Ascending aorta (tissue), 2 donors: ENCODE results near the gene MOB3B. TPM values are rescaled to one million over a fixed set of nuclear protein-coding genes. Genes with fewer than 3 reads are reported as not detected.

ENCODE experiments used
- DNase-seq, 2 donors: peaks; one replicate each; pipeline ENCODE4 v3.0.0-alpha.2; 2019; ENCODE audit warnings: low spot score in 2 of 2
- H3K27ac ChIP-seq, 2 donors: fragments of 200-600 bp; sonication (generic); one replicate each; pipeline ENCODE4 v1.5.1; 2016 to 2017; ENCODE audit warnings: mild to moderate bottlenecking in 1 of 2
- H3K27me3 ChIP-seq: fragments of 200-600 bp; sonication (generic); one replicate; pipeline ENCODE4 v1.5.1; 2017
- H3K36me3 ChIP-seq, 2 donors: fragments of 200-600 bp; sonication (generic); one replicate each; pipeline ENCODE4 v1.5.1; 2016
- H3K4me1 ChIP-seq, 2 donors: fragments of 200-600 bp; sonication (generic); one replicate each; pipeline ENCODE4 v1.5.1; 2016 to 2017; ENCODE audit warnings: mild to moderate bottlenecking in 1 of 2
- H3K4me3 ChIP-seq, 2 donors: fragments of 200-600 bp; sonication (generic); one replicate each; pipeline ENCODE4 v1.5.1; 2016 to 2017; ENCODE audit warnings: mild to moderate bottlenecking in 1 of 2
- H3K9me3 ChIP-seq, 2 donors: fragments of 200-600 bp; sonication (generic); one replicate each; pipeline ENCODE4 v1.5.1; 2016
- CTCF ChIP-seq, 3 experiments: fragments of 200-600 bp in 2 of 3; fragments of 450-650 bp in 1 of 3; sonication (generic) in 2 of 3; IDR thresholded peaks; one replicate each; pipeline ENCODE4 v1.5.1; 2016 to 2019; ENCODE audit warnings: antibody characterized with exemption in 3 of 3, mild to moderate bottlenecking in 1 of 3, moderate library complexity in 1 of 3
- intact Hi-C: fragments of 100-400 bp; cut with DNase I; formaldehyde crosslinking; loops from one replicate; pipeline ENCODE4 v1.15.1; 2023
- total RNA-seq: library from RNA; depleted of rRNA; stranded (reverse); fragments of >200 nt; gene quantifications from one replicate; pipeline ENCODE4 v1.1.0, GENCODE V29; 2016

The MOB3B gene
- total RNA-seq, 1 donor from 2014 or later = 2.4 TPM

- DNase-seq = no peak
- Histone ChIP-seq H3K4me3 (no peak overlapping the region), H3K4me1 (peaks cover 0 to 3% of the 10 kb centered on the region in 2 donors), H3K9me3 (no peaks in the 10 kb centered on the region), H3K27me3 (no peaks in the 10 kb centered on the region), H3K36me3 (no peaks in the 10 kb centered on the region), H3K27ac (no peak overlapping the region)
- TF ChIP-seq CTCF (IDR thresholded peaks at IDR 0.05) = no peak
- intact Hi-C loops = no loop called here
These were observed 82.5 kb downstream of the MOB3B start for GRCh38 chr9:27447031-27447683.

- no peak for TF ChIP-seq CTCF (IDR thresholded peaks at IDR 0.05)
- Histone ChIP-seq H3K27ac (no peak overlapping the region), H3K36me3 (no peaks in the 10 kb centered on the region), H3K4me1 (no peaks in the 10 kb centered on the region), H3K4me3 (no peak overlapping the region), H3K9me3 (no peaks in the 10 kb centered on the region), H3K27me3 (no peaks in the 10 kb centered on the region)
- intact Hi-C loops = no loop called here
- no peak for DNase-seq
These were observed 83.9 kb downstream of the MOB3B start for GRCh38 chr9:27445688-27446087.

GRCh38 chr9:27445057-27445595 is 84.5 kb downstream of the MOB3B start:
- Histone ChIP-seq H3K9me3 (no peaks in the 10 kb centered on the region), H3K4me1 (no peaks in the 10 kb centered on the region), H3K4me3 (no peak overlapping the region), H3K27me3 (no peaks in the 10 kb centered on the region), H3K27ac (no peak overlapping the region), H3K36me3 (no peaks in the 10 kb centered on the region)
- intact Hi-C loops = no loop called here
- no peak for DNase-seq
- TF ChIP-seq CTCF (IDR thresholded peaks at IDR 0.05) = no peak

- no peaks in the 10 kb centered on the region for H3K27me3 ChIP-seq
- peaks cover 0 to 2% of the 10 kb centered on the region in 2 donors for H3K4me1 ChIP-seq
- H3K4me3 ChIP-seq = no peak overlapping the region
- no peaks in the 10 kb centered on the region for H3K9me3 ChIP-seq
- TF ChIP-seq CTCF (IDR thresholded peaks at IDR 0.05) = no peak
- no peak for DNase-seq
- H3K36me3 ChIP-seq = no peaks in the 10 kb centered on the region
- no peak overlapping the region for H3K27ac ChIP-seq
- intact Hi-C loops = no loop called here
These were observed 87.2 kb downstream of the MOB3B start for GRCh38 chr9:27442464-27442863.

GRCh38 chr9:27441741-27442070 is 87.9 kb downstream of the MOB3B start:
- DNase-seq = no peak
- H3K27me3 ChIP-seq = no peaks in the 10 kb centered on the region
- no peaks in the 10 kb centered on the region for H3K36me3 ChIP-seq
- intact Hi-C loops = no loop called here
- peaks cover 0 to 2% of the 10 kb centered on the region in 2 donors for H3K4me1 ChIP-seq
- TF ChIP-seq CTCF (IDR thresholded peaks at IDR 0.05) = no peak
- H3K4me3 ChIP-seq = no peak overlapping the region
- no peak overlapping the region for H3K27ac ChIP-seq
- H3K9me3 ChIP-seq = no peaks in the 10 kb centered on the region
